H1 (cell line): Measurements from ENCODE around the gene ARMC12. TPM values are rescaled to one million over a fixed set of nuclear protein-coding genes. Genes with fewer than 3 reads are reported as not detected.

Source experiments
- CTCF ChIA-PET: fragments of 300-600 bp; sonication (Branson Sonifier 250); formaldehyde crosslinking; loops from one replicate; lab custom pipeline; 2021; ENCODE audit not compliant: partially characterized antibody; lab: Charles Lee
- POLR2A ChIA-PET: fragments of 300-600 bp; sonication (Branson Sonifier 250); formaldehyde crosslinking; loops from one replicate; lab custom pipeline; 2021; ENCODE audit warnings: inconsistent platforms; ENCODE audit not compliant: partially characterized antibody; lab: Charles Lee
- DNase-seq, 2 experiments: peaks; one replicate each; pipeline versions ENCODE4 v3.0.0 to v3.0.0-alpha.2; 2010 to 2022; ENCODE audit warnings: low spot score in 2 of 2, low read depth in 1 of 2, mixed read lengths in 1 of 2
- FAIRE-seq: peaks from 2 replicates; lab custom pipeline; 2011; peaks lifted over from hg19 to GRCh38; lab: Jason Lieb, UNC
- H2AFZ ChIP-seq: 2 replicates; pipeline ENCODE4 v1.8.1; 2012; ENCODE audit warnings: low read length, inconsistent platforms
- H2AK5ac ChIP-seq: 2 replicates; pipeline ENCODE4 v1.6.1; 2013; ENCODE audit warnings: low read depth, low read length
- H2BK120ac ChIP-seq: replicated peaks from 2 replicates; pipeline ENCODE3; 2013; ENCODE audit warnings: low read depth, low read length, inconsistent platforms
- H2BK12ac ChIP-seq: 2 replicates; pipeline ENCODE4 v1.6.1; 2013; ENCODE audit warnings: low read depth, low read length
- H2BK15ac ChIP-seq: 2 replicates; pipeline ENCODE4 v1.6.1; 2013; ENCODE audit warnings: low read length
- H2BK20ac ChIP-seq: 2 replicates; pipeline ENCODE4 v1.6.1; 2013; ENCODE audit warnings: low read length
- H2BK5ac ChIP-seq: 2 replicates; pipeline ENCODE4 v1.6.1; 2013; ENCODE audit warnings: low read depth, low read length
- H3K14ac ChIP-seq: 2 replicates; pipeline ENCODE4 v1.6.1; 2013; ENCODE audit warnings: inconsistent platforms; ENCODE audit not compliant: insufficient read length
- H3K18ac ChIP-seq: 2 replicates; pipeline ENCODE4 v1.6.1; 2013; ENCODE audit warnings: low read length; ENCODE audit errors: extremely low read depth
- H3K23ac ChIP-seq: 2 replicates; pipeline ENCODE4 v1.6.1; 2013; ENCODE audit warnings: inconsistent platforms; ENCODE audit not compliant: insufficient read length
- H3K23me2 ChIP-seq: 2 replicates; pipeline ENCODE4 v1.6.1; 2013; ENCODE audit warnings: low read depth, low read length
- H3K27ac ChIP-seq: 2 replicates; pipeline ENCODE4 v1.6.1; 2011; ENCODE audit warnings: low read depth, low read length, inconsistent platforms
- H3K27me3 ChIP-seq, 4 experiments: replicated peaks in 1 of 4; 1 replicate in 1 of 4; 2 replicates in 3 of 4; pipeline versions ENCODE4 v1.6.1 to v1.8.1; 2011 to 2013; ENCODE audit warnings: low read length in 3 of 4, mild to moderate bottlenecking in 3 of 4, inconsistent platforms in 2 of 4, mixed read lengths in 2 of 4, moderate library complexity in 1 of 4; ENCODE audit not compliant: control insufficient read depth in 3 of 4, insufficient read depth in 3 of 4; ENCODE audit errors: extremely low read depth in 1 of 4
- H3K36me3 ChIP-seq, 4 experiments: 2 replicates each; pipeline versions ENCODE4 v1.6.1 to v1.8.1; 2011 to 2013; ENCODE audit warnings: mild to moderate bottlenecking in 4 of 4, low read length in 3 of 4, moderate library complexity in 2 of 4, control low read depth in 1 of 4, inconsistent platforms in 1 of 4; ENCODE audit not compliant: insufficient read depth in 4 of 4, control insufficient read depth in 2 of 4
- H3K4ac ChIP-seq: replicated peaks from 2 replicates; pipeline ENCODE3; 2013; ENCODE audit warnings: low read length, low read depth, mixed read lengths, inconsistent platforms; ENCODE audit not compliant: insufficient read length
- H3K4me1 ChIP-seq, 4 experiments: replicated peaks in 1 of 4; 1 replicate in 1 of 4; 2 replicates in 3 of 4; pipeline versions ENCODE4 v1.6.1 to v1.8.1; 2011 to 2013; ENCODE audit warnings: low read length in 3 of 4, inconsistent platforms in 2 of 4, mixed read lengths in 1 of 4; ENCODE audit not compliant: insufficient read depth in 4 of 4, control insufficient read depth in 3 of 4
- H3K4me2 ChIP-seq, 2 experiments: 2 replicates each; pipeline versions ENCODE4 v1.6.1 to v1.8.1; 2011 to 2013; ENCODE audit warnings: low read depth in 2 of 2, low read length in 2 of 2, control low read depth in 1 of 2, inconsistent platforms in 1 of 2, mild to moderate bottlenecking in 1 of 2; ENCODE audit not compliant: insufficient read depth in 1 of 2
- H3K4me3 ChIP-seq, 4 experiments: fragments of 200-600, 300-600 bp in 1 of 4; sonication (generic), shearing (Covaris generic), sonication (Bioruptor Twin) in 1 of 4; 2 replicates each; pipeline versions ENCODE4 v1.5.1 to v1.8.1; 2011 to 2016; ENCODE audit warnings: low read length in 4 of 4, low read depth in 3 of 4, control low read depth in 2 of 4, inconsistent platforms in 2 of 4, mild to moderate bottlenecking in 2 of 4, mixed read lengths in 1 of 4, moderate library complexity in 1 of 4; ENCODE audit not compliant: insufficient read depth in 2 of 4; ENCODE audit errors: extremely low read depth in 1 of 4
- H3K56ac ChIP-seq: replicated peaks from 2 replicates; pipeline ENCODE3; 2013; ENCODE audit warnings: low read depth, mild to moderate bottlenecking, mixed read lengths, low read length, inconsistent platforms; ENCODE audit not compliant: insufficient read length
- H3K79me1 ChIP-seq: 2 replicates; pipeline ENCODE4 v1.6.1; 2013; ENCODE audit warnings: low read depth, low read length, control low read depth
- H3K79me2 ChIP-seq, 2 experiments: 2 replicates each; pipeline versions ENCODE4 v1.6.1 to v1.8.1; 2012 to 2013; ENCODE audit warnings: low read length in 2 of 2, mild to moderate bottlenecking in 2 of 2, inconsistent platforms in 1 of 2; ENCODE audit not compliant: insufficient read depth in 2 of 2, control insufficient read depth in 1 of 2
- H3K9ac ChIP-seq, 4 experiments: replicated peaks in 1 of 4; 1 replicate in 1 of 4; 2 replicates in 3 of 4; pipeline versions ENCODE4 v1.6.1 to v1.8.1; 2011 to 2013; ENCODE audit warnings: low read depth in 3 of 4, low read length in 3 of 4, control low read depth in 2 of 4, mild to moderate bottlenecking in 2 of 4, moderate library complexity in 2 of 4, inconsistent platforms in 1 of 4; ENCODE audit errors: extremely low read depth in 1 of 4
- H3K9me3 ChIP-seq, 2 experiments: 2 replicates each; pipeline versions ENCODE4 v1.6.1 to v1.8.1; 2012 to 2013; ENCODE audit warnings: mild to moderate bottlenecking in 2 of 2, moderate library complexity in 2 of 2, control low read depth in 1 of 2, inconsistent platforms in 1 of 2, low read depth in 1 of 2, low read length in 1 of 2, mixed read lengths in 1 of 2; ENCODE audit not compliant: insufficient read depth in 2 of 2
- H4K20me1 ChIP-seq, 2 experiments: replicated peaks in 1 of 2; 2 replicates each; pipeline versions ENCODE3 to v1.8.1; 2011 to 2013; ENCODE audit warnings: inconsistent platforms in 2 of 2, low read length in 2 of 2, mild to moderate bottlenecking in 1 of 2; ENCODE audit not compliant: insufficient read depth in 2 of 2, control insufficient read depth in 1 of 2
- H4K5ac ChIP-seq: 2 replicates; pipeline ENCODE4 v1.6.1; 2013; ENCODE audit warnings: low read length, low read depth, mixed read lengths, inconsistent platforms; ENCODE audit not compliant: insufficient read length
- H4K8ac ChIP-seq: 2 replicates; pipeline ENCODE4 v1.8.0; 2013; ENCODE audit warnings: mild to moderate bottlenecking, moderate library complexity, low read length, inconsistent platforms; ENCODE audit not compliant: insufficient read depth; ENCODE audit errors: extremely low read depth
- H4K91ac ChIP-seq: replicated peaks from 2 replicates; pipeline ENCODE3; 2013; ENCODE audit warnings: low read length, mixed read lengths, inconsistent platforms; ENCODE audit not compliant: insufficient read length
- ASH2L ChIP-seq: fragments of 200-600, 300-600 bp; sonication (generic); IDR thresholded peaks from one replicate; pipeline ENCODE4 v1.7.1; 2017; ENCODE audit warnings: low read length
- CTBP2 ChIP-seq: IDR thresholded peaks from 2 replicates; pipeline ENCODE4 v1.7.0; 2011; ENCODE audit warnings: borderline replicate concordance, mild to moderate bottlenecking, moderate library complexity, mixed read lengths, low read length; ENCODE audit not compliant: insufficient read depth, insufficient read length
- EGR1 ChIP-seq: IDR thresholded peaks from 2 replicates; pipeline ENCODE4 v1.6.1; 2011; ENCODE audit warnings: low read depth, low read length, borderline replicate concordance
- JUN ChIP-seq: IDR thresholded peaks from 2 replicates; pipeline ENCODE4 v1.6.1; 2011; ENCODE audit warnings: low read depth, mild to moderate bottlenecking, improper control_type of control experiment, low read length
- KDM5A ChIP-seq: fragments of 200-600 bp; IDR thresholded peaks from 2 replicates; pipeline ENCODE4 v1.7.1; 2012; ENCODE audit warnings: mild to moderate bottlenecking, low read length, inconsistent platforms, mixed read lengths
- RNF2 ChIP-seq: fragments of 200-900, 300-1000 bp; sonication (generic); IDR thresholded peaks from 2 replicates; pipeline ENCODE4 v1.7.1; 2016; ENCODE audit warnings: borderline replicate concordance, low read depth, mild to moderate bottlenecking, antibody characterized with exemption, low read length; ENCODE audit not compliant: poor library complexity, severe bottlenecking; ENCODE audit errors: missing control alignments
- SIRT6 ChIP-seq: IDR thresholded peaks from one replicate; pipeline ENCODE4 v1.7.1; 2012; ENCODE audit warnings: low read length, inconsistent platforms
- YY1 ChIP-seq: IDR thresholded peaks from 2 replicates; pipeline ENCODE4 v1.6.1; 2011; ENCODE audit warnings: low read depth, mild to moderate bottlenecking, low read length
- WGBS, 2 experiments: shearing (Covaris generic) in 1 of 2; methylation state at CpG; one replicate each; pipeline versions ENCODE4 v1.1.6 to v1.1.7; 2013 to 2015; ENCODE audit warnings: low lambda C conversion rate in 2 of 2, mixed read lengths in 2 of 2, inconsistent platforms in 1 of 2, low coverage in 1 of 2, missing lambda C conversion rate in 1 of 2; ENCODE audit not compliant: insufficient replicate concordance in 2 of 2, insufficient coverage in 1 of 2, insufficient read length in 1 of 2; ENCODE audit errors: extremely low coverage in 1 of 2, missing lambda C conversion rate in 1 of 2; 5-methylcytosine and 5-hydroxymethylcytosine counted together
- polyA plus RNA-seq, 7 experiments: library from polyadenylated mRNA; depleted of rRNA in 3 of 7; stranded (reverse) in 5 of 7; unstranded in 2 of 7; fragments of >200 nt in 5 of 7; fragments of 200-250 nt in 2 of 7; gene quantifications; 1 replicate in 5 of 7; 2 replicates in 1 of 7; 4 replicates in 1 of 7; pipeline versions ENCODE4 v1.2.1 to v1.2.3, GENCODE V29; 2011 to 2013; ENCODE audit warnings: missing spikeins in 2 of 7, mixed read lengths in 2 of 7
- total RNA-seq: library from RNA; stranded (reverse); fragmentation: NEBNext Ultra II Directional; extraction: Animal tissue kit (Norgen Biotek cat#: 25700); gene quantifications from 2 replicates; pipeline ENCODE4 v1.2.1, GENCODE V29; 2021
- TF ChIP-seq, protein P1 (sequence below): IDR thresholded peaks from 2 replicates; pipeline ENCODE4 v1.6.1; 2011; ENCODE audit warnings: low read depth, mild to moderate bottlenecking, low read length; ENCODE audit not compliant: insufficient read depth

The ARMC12 gene
- total and polyA plus RNA-seq, 2 of the 8 experiments (the other 6 are each of a cell fraction or from before 2014, with no cell fraction given), result 0.86 to 3.7 TPM

DNA sequence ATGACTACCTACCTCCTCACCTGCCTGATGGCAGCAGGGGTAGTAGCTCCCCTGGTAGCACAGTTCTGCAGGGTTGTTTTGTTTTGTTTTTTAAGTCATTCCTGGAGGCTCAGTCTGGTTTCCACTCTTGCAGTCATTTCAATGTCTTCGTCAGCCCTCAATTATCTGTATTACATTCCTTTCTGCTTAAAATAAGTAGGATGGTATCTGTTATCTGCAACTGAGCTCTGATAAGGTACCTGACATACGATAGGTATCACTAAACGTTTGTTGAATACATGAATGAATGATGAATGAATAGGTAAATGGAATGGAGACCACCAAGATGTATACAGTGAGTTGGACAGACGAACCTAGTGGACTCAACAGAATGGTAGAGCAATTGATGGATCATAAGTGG lies 32.4 kb downstream of the ARMC12 start:
- 88% methylated on average over 4 of the region's 4 CpGs; no CpG with 5 or more reads in 1 of the 2 experiments for WGBS, 2 experiments
- POLR2A ChIA-PET, result interaction anchor here (0.7 to 1.3 kb wide), 2 partner anchors 15 to 20 kb away, joined by 4 to 7 read pairs; no protein-coding TSS in a partner anchor
- no peak overlapping the region for H3K18ac ChIP-seq

More for the DNA sequence above, 32.4 kb downstream of the ARMC12 start:
- H2AFZ ChIP-seq, result no peak overlapping the region
- no peak overlapping the region for H3K4me3 ChIP-seq
- CTCF ChIA-PET, result interaction anchor here (1.1 to 2.2 kb wide), 6 partner anchors 10 to 478 kb away, joined by 3 to 6 read pairs (median 4); partner anchors contain the start of gene ARMC12
- H3K4me2 ChIP-seq, result no peak overlapping the region
- H3K27me3 ChIP-seq, result peaks cover 0 to 4% (median 0%) of the 10 kb centered on the region in 4 experiments; a peak in 2 of 7 replicates
- DNase-seq, result no peak
- H2BK20ac ChIP-seq, result no peak overlapping the region
- H2BK120ac ChIP-seq, result no peak overlapping the region
- H3K23me2 ChIP-seq, result peaks cover under 1% of the 10 kb centered on the region
- H2AK5ac ChIP-seq, result no peak overlapping the region
- no peak overlapping the region for H4K91ac ChIP-seq
- no peak overlapping the region for H3K4ac ChIP-seq
- H3K4me1 ChIP-seq, result peaks cover 0 to 11% (median 0%) of the 10 kb centered on the region in 4 experiments; a peak in 2 of 7 replicates
- no peak overlapping the region for H3K56ac ChIP-seq
- no peaks in the 10 kb centered on the region for H3K79me1 ChIP-seq
- H3K23ac ChIP-seq, result no peak overlapping the region
- no peaks in the 10 kb centered on the region for H4K20me1 ChIP-seq
- H2BK5ac ChIP-seq, result no peak overlapping the region
- no peak overlapping the region for H3K9ac ChIP-seq
- FAIRE-seq, result no peak
- H3K14ac ChIP-seq, result no peak overlapping the region
- H4K5ac ChIP-seq, result no peak overlapping the region
- H4K8ac ChIP-seq, result no peak overlapping the region
- no peaks in the 10 kb centered on the region for H3K36me3 ChIP-seq
- no peaks in the 10 kb centered on the region for H3K9me3 ChIP-seq
- H3K79me2 ChIP-seq, result no peaks in the 10 kb centered on the region
- TF ChIP-seq KDM5A (no peak), SIRT6 (no peak), EGR1 (no peak), RNF2 (no peak), YY1 (no peak), JUN (no peak), CTBP2 (no peak), ASH2L (no peak)
- TF ChIP-seq, protein P1, sequence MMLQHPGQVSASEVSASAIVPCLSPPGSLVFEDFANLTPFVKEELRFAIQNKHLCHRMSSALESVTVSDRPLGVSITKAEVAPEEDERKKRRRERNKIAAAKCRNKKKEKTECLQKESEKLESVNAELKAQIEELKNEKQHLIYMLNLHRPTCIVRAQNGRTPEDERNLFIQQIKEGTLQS, result no peak
- H3K27ac ChIP-seq, result no peak overlapping the region
- no peak overlapping the region for H2BK12ac ChIP-seq
- H2BK15ac ChIP-seq, result peak overlapping the region; percentile 89; the same call in 1 of the 2 replicates
